Activated gamma-delta T cell treated with Interleukin-2 at 50 U/mL for 16 hours (primary cell): Measurements from ENCODE around the gene DLGAP5.

Experiments used
- DNase-seq: peaks from one replicate; pipeline ENCODE4 v3.0.0-alpha.2; 2020

Gene DLGAP5

DNA sequence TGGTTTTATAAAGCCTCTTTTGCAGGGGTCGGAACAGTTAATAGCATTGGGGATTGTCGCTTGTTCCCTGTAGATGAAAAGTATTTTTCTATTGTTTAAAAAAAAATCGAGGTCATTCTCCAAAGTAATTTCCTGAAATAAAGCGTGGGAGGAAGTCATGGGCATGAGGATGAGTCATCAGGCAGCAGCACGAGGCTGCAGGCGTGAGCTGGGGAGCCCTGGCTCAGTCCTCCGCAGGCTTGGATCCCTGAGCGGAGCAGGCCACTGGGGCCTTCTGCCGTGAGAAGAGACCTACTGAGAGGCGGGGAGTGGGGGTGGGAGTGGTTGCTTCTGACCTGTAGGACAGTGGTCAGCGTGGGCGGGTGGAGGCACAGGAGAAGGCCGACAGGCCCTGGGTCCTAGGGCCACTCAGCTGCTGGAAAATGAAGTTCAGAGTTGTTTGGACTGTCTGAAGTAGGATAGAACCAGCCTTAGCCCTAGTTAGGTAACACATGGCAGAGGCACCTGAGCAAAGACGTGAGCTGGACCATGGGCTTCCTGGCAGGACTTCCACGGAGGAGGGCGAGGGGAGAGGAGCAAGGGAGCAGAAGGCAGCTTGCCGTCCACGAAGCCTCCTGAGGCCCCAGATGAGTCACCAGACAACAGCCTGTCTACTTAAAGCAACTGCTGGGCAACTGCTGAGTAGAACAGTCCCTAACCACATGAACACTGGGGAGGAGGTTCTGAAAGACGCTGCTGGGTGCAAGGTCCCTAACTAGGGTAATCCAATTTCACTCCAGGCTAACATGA, 83.4 kb downstream of the DLGAP5 start:
- no peak for DNase-seq

DNA sequence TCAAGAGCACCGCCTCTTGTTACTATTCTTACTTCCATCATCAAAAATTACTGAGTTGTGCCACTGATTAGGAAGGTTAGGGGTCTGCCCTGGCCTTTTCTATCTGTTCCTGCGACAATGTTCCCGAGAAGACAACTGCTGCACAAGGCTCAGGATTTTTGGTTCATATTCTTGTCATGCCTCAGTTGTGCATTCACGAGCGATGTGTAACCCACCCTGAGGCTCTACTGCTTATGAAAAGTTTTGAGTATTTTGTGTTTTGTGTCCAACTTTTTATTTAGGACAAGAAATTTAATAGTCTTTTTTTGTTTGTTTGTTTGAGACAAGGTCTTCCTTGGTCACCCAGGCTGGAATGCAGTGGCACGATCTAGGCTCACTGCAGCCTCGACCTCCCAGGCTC, 85.4 kb downstream of the DLGAP5 start:
- no peak for DNase-seq

DNA sequence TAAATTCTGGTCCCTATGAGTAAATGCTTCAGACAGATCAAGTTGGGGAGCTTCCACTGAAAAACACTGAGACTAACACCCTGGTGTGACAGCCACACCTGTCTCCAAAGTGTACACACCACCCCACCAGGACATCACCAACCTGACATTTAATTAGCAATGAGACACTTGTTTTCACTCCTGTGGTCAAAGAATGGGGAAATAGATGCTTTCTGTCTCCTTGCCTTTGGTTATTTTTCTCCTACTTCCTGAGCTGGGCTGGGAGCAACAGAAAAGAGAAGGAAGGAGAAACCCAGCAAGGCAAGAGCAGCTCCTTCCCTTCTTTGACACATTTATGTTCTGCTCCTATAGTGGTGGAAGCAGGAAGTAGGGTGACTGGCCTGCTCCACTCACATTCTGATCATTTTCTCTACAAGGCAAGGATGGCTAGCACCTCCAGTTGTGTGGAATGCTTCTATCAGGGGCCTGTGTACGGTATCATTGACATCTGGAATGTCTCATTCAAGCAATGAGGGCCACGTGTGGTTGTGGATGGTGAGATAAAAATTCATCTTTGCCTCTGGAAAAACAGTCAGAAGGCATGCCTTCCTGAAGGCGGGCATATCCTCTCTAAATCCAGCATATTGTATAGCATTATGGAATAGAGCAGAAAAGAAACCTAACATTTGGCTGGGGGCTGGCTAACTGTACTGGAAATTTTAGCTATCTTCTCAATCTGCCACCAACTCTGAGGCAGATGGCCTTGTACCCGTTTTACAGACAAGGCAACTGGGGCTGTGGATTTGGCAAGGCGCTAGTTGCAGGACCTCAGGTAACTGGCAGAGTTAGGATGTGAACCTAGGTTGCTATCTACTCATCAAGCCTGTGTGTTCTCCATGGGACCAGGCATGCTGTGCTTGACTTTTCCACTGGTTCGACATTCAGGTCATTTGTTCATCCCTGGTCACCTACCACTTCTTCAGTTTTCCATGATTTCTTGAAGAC, 87.1 kb downstream of the DLGAP5 start:
- no peak for DNase-seq

DNA sequence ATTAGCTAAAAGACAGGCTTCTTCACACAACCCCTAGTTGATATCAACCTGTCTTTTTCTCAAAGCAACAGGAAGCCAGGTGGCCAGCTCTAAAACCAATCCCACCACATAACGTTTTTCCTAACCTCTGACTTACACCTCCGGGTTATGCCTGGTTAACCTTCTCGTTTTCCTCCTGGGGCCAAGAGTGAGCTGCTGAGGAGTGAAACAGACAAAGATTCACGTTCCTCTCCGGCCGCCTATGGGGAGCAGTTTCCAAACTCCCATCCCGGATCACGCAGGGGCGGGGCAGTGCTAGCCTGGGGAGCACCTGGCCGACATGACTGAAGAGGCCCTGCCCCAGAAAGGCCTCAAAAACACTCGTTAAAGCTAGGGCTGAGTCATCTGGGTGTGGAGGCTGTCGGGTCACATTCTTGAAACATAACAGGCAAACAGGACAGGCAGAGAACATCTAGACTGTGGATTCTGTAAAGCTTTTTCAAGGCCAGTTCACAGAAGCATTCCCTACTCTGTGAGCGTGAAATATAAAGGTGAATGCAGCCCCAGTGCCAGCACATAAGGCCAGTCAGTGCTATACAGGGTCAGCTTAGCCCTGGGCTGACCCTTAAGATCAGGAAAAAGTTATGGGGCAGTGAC, 88.3 kb downstream of the DLGAP5 start:
- DNase-seq = peak; percentile 58

DNA sequence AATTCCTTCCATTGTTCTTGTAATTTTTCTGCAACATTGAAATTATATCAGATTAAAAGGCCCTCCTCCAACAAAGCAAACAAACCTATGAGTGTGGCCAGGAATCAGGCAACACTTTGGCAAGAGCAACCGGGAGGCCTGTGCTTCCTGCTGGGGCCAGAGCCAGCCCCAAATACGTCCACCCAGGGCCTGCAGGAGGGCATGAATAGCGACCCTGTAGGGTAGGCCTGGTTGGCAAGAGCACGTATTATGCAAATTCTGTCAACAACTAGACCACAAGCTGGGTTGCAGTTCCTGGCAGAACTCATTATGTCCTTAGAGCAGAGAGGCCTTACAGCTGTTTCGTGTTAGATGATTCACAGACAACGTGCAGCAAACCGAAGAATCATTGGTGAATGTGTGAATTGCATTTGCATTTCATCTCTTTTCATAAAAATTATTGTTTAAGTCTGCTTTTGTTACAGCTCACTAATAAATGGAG, 89.2 kb downstream of the DLGAP5 start:
- DNase-seq = peak; percentile 48

DNA sequence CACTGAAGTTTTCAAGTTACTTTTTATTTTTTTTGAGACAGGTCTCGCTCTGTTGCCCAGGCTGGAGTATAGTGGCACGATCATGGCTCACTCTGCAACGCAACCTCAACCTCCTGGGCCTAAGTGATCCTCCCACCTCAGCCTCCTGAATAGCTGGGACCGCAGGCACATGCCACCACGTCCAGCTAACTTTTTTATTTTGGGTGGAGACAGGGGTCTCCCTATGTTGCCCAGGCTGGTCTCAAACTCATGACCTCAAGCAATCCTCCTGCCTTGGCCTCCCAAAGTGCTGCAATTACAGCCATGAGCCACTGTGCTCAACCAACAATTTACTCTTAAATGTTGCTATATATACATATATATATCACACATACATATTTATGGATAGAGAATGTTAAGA, 89.7 kb downstream of the DLGAP5 start:
- no peak for DNase-seq

DNA sequence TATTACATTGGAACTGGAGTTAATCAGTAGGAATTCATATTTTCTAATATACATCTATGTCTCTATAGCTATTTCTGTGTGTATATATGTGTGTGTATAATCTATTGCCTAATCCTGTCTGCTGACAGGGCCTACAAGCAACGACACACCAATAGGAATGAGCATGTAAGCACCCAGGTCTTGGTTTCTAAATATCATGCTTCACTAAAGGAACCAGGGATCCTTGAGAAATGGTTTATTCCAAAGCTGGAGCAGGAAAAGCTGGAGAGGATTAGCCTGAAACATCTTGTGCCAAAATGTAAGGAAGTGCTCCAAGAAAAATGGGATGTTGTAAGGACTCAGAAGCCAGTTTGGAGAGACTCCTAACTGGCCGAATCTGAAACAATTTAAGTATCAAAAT, 91.6 kb downstream of the DLGAP5 start:
- no peak for DNase-seq

DNA sequence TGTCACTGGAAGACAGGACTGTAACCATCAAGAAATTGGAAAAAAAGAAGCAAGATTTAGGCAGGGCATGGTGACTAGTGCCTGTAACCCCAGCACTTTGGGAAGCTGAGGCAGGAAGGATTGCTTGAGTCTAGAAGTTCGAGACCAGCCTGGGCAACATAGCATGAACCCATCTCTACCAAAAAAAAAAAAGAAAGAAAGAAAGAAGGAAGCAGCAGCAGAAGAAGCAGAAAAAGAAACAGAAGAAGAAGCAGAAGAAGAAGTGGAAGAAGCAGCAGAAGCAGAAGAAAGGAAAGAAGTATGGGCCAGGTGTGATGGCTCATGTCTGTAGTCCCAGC, 92.9 kb downstream of the DLGAP5 start:
- DNase-seq = no peak
